MCF 10A (cell line): ENCODE results near the gene CCDC81. TPM values are rescaled to one million over a fixed set of nuclear protein-coding genes. Genes with fewer than 3 reads are reported as not detected.

Source experiments
- BruUV-seq: library from RNA; stranded (reverse); fragments of 400-500 nt; replicated peaks from 2 replicates; lab custom pipeline; 2021; lab: Mats Ljungman, UMichigan
- CTCF ChIA-PET: fragments of 300-600 bp; sonication (Branson Sonifier 250); formaldehyde crosslinking; extraction: SDS; loops from one replicate; lab custom pipeline; 2021; ENCODE audit warnings: antibody characterized with exemption, inconsistent platforms; lab: Yijun Ruan, JAX
- POLR2A ChIA-PET: fragments of 300-600, 350-650 bp; sonication (Branson Sonifier 250); formaldehyde crosslinking; extraction: SDS; loops from one replicate; lab custom pipeline; 2020; ENCODE audit warnings: antibody characterized with exemption, inconsistent platforms; lab: Yijun Ruan, JAX
- DNase-seq: peaks from one replicate; pipeline ENCODE4 v3.0.0-alpha.2; 2018; ENCODE audit not compliant: unreplicated experiment
- H3K27ac Mint-ChIP-seq: one replicate; pipeline ENCODE4 v1.8.0; 2022; ENCODE audit warnings: mild to moderate bottlenecking, low read depth, mixed read lengths; ENCODE audit not compliant: unreplicated experiment
- H3K27me3 Mint-ChIP-seq: one replicate; pipeline ENCODE4 v1.8.0; 2022; ENCODE audit warnings: mixed read lengths; ENCODE audit not compliant: insufficient read depth, unreplicated experiment
- H3K36me3 Mint-ChIP-seq: one replicate; pipeline ENCODE4 v1.8.0; 2022; ENCODE audit warnings: mild to moderate bottlenecking, moderate library complexity, mixed read lengths; ENCODE audit not compliant: insufficient read depth, unreplicated experiment
- H3K4me1 Mint-ChIP-seq: one replicate; pipeline ENCODE4 v1.8.0; 2022; ENCODE audit warnings: mixed read lengths; ENCODE audit not compliant: insufficient read depth, unreplicated experiment
- H3K4me3 Mint-ChIP-seq: one replicate; pipeline ENCODE4 v1.8.0; 2022; ENCODE audit warnings: mild to moderate bottlenecking, moderate library complexity, mixed read lengths; ENCODE audit not compliant: unreplicated experiment
- H3K9me3 Mint-ChIP-seq: one replicate; pipeline ENCODE4 v1.8.0; 2022; ENCODE audit warnings: mixed read lengths; ENCODE audit not compliant: unreplicated experiment
- CTCF ChIP-seq: fragments of 200-600 bp; IDR thresholded peaks from one replicate; pipeline ENCODE4 v1.8.0; 2022; ENCODE audit warnings: antibody characterized with exemption, mild to moderate bottlenecking; ENCODE audit not compliant: unreplicated experiment
- intact Hi-C: fragments of 100-400 bp; cut with micrococcal nuclease; formaldehyde crosslinking; loops from 2 replicates; pipeline ENCODE4 v1.14.1; 2022
- total RNA-seq: library from RNA; stranded (reverse); gene quantifications from 2 replicates; pipeline ENCODE4 v1.2.3, GENCODE V29; 2022

The CCDC81 gene
- total RNA-seq, 1 experiment from 2014 or later: 1.7 TPM

DNA sequence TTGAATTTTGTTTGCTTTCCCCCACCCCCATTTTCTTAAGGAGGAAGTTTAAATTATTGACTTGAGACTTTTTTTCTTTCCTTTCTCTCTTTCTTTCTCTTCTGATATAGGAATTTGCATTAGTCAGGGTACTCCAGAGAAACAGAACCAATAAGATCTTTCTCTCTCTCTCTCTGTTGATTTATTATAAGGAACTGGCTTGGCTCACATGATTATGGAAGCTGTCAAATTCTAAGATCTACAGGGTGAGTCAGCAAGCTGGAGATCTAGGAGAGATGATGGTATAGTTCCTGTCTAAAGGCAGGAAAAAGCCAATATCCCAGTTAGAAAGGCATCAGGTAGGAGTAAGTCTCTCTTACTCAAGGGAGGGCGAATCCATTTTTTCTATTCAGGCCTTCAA lies 64.0 kb downstream of the CCDC81 start:
- Mint-ChIP-seq H3K9me3 (no peaks in the 10 kb centered on the region), H3K4me1 (peaks cover 4% of the 10 kb centered on the region), H3K27ac (no peak overlapping the region), H3K36me3 (no peaks in the 10 kb centered on the region), H3K27me3 (no peaks in the 10 kb centered on the region), H3K4me3 (no peak overlapping the region)
- POLR2A ChIA-PET: interaction anchor here (0.7 to 1.5 kb wide), 2 partner anchors 10 to 747 kb away, joined by 3 read pairs; no protein-coding TSS in a partner anchor
- BruUV-seq: no TSS peak
- intact Hi-C loops: no loop called here
- peak; percentile 15 for DNase-seq
- CTCF ChIA-PET: interaction anchor here (1.1 to 2.1 kb wide), 3 partner anchors 18 to 78 kb away, joined by 3 to 10 read pairs (median 4); no protein-coding TSS in a partner anchor
- no peak for TF ChIP-seq CTCF

GRCh38 chr11:86440305-86440716 lies 65.6 kb downstream of the CCDC81 start:
- no peaks in the 10 kb centered on the region for H3K9me3 Mint-ChIP-seq
- no peak overlapping the region for H3K4me3 Mint-ChIP-seq
- intact Hi-C loops: no loop called here
- H3K27ac Mint-ChIP-seq: no peak overlapping the region
- no TSS peak for BruUV-seq
- CTCF ChIA-PET: interaction anchor here (1.9 to 2.1 kb wide), 2 partner anchors 16 to 79 kb away, joined by 4 to 10 read pairs; no protein-coding TSS in a partner anchor
- POLR2A ChIA-PET: no interaction called here
- no peaks in the 10 kb centered on the region for H3K36me3 Mint-ChIP-seq
- peak; percentile 4 for DNase-seq
- TF ChIP-seq CTCF: no peak
- H3K27me3 Mint-ChIP-seq: no peaks in the 10 kb centered on the region
- peaks cover 4% of the 10 kb centered on the region for H3K4me1 Mint-ChIP-seq

- POLR2A ChIA-PET: no interaction called here
- intact Hi-C loops: no loop called here
- DNase-seq: no peak
- CTCF ChIA-PET: interaction anchor here (0.7 to 2.1 kb wide), 3 partner anchors 16 to 80 kb away, joined by 3 to 10 read pairs (median 8); no protein-coding TSS in a partner anchor
- no peak for TF ChIP-seq CTCF
- Mint-ChIP-seq H3K27me3 (no peaks in the 10 kb centered on the region), H3K4me1 (peaks cover 4% of the 10 kb centered on the region), H3K9me3 (no peaks in the 10 kb centered on the region), H3K36me3 (no peaks in the 10 kb centered on the region), H3K4me3 (no peak overlapping the region), H3K27ac (no peak overlapping the region)
- no TSS peak for BruUV-seq
These were observed 66.2 kb downstream of the CCDC81 start for GRCh38 chr11:86440843-86441242.

GRCh38 chr11:86442420-86442819 lies 67.7 kb downstream of the CCDC81 start:
- Mint-ChIP-seq H3K4me3 (no peak overlapping the region), H3K4me1 (peaks cover 4% of the 10 kb centered on the region), H3K27ac (no peak overlapping the region), H3K9me3 (no peaks in the 10 kb centered on the region), H3K36me3 (no peaks in the 10 kb centered on the region), H3K27me3 (no peaks in the 10 kb centered on the region)
- intact Hi-C loops: no loop called here
- DNase-seq: no peak
- no TSS peak for BruUV-seq
- ChIA-PET CTCF (interaction anchor here (1.1 to 1.5 kb wide), 5 partner anchors 9 to 167 kb away, joined by 3 to 7 read pairs (median 4); no protein-coding TSS in a partner anchor), POLR2A (interaction anchor here (1.2 kb wide), 1 partner anchor 58 kb away, joined by 3 read pairs; no protein-coding TSS in a partner anchor)
- TF ChIP-seq CTCF: no peak
